K562 (cell line): ENCODE data around the gene PHLDB3. TPM values are rescaled to one million over a fixed set of nuclear protein-coding genes. Genes with fewer than 3 reads are reported as not detected.

Experiments used
- CBFB ChIP-seq: sonication (generic); formaldehyde crosslinking; IDR thresholded peaks from 2 replicates; pipeline ENCODE4 v1.4.0; 2020; ENCODE audit warnings: mild to moderate bottlenecking, missing genetic modification reagents
- CHD4 ChIP-seq: fragments of 200-600 bp; sonication (generic); IDR thresholded peaks from 3 replicates; pipeline ENCODE4 v1.6.1; 2012; ENCODE audit warnings: low read depth, mild to moderate bottlenecking, mixed read lengths, low read length, inconsistent platforms; ENCODE audit not compliant: insufficient read depth, insufficient replicate concordance, poor library complexity, severe bottlenecking
- ETV5 ChIP-seq: sonication (generic); formaldehyde crosslinking; IDR thresholded peaks from 2 replicates; pipeline ENCODE4 v1.4.0; 2020; ENCODE audit warnings: low read depth, mild to moderate bottlenecking, missing genetic modification reagents
- HSF4 ChIP-seq: fragments of 250-450 bp; sonication (Bioruptor Pico); IDR thresholded peaks from 2 replicates; pipeline ENCODE4 v2.1.2; 2022; ENCODE audit warnings: mild to moderate bottlenecking, moderate library complexity, borderline replicate concordance
- KLF16 ChIP-seq: IDR thresholded peaks from 2 replicates; pipeline ENCODE4 v1.6.1; 2016; ENCODE audit warnings: antibody characterized with exemption
- RAD21 ChIP-seq, 2 experiments: fragments of 250-450 bp in 1 of 2; fragments of 450-650 bp in 1 of 2; sonication (Bioruptor Pico) in 1 of 2; formaldehyde crosslinking in 1 of 2; IDR thresholded peaks in 1 of 2; conservative IDR thresholded peaks in 1 of 2; 2 replicates each; pipeline versions ENCODE4 v1.4.0 to v1.8.0; 2020 to 2022; ENCODE audit warnings: mild to moderate bottlenecking in 2 of 2, moderate library complexity in 1 of 2
- SREBF1 ChIP-seq: fragments of 150-350 bp; IDR thresholded peaks from 2 replicates; pipeline ENCODE4 v1.6.1; 2014; ENCODE audit warnings: antibody characterized with exemption, low read depth, low read length, borderline replicate concordance
- STAG1 ChIP-seq: sonication (generic); formaldehyde crosslinking; IDR thresholded peaks from 2 replicates; pipeline ENCODE4 v1.5.0; 2020; ENCODE audit warnings: missing genetic modification reagents, borderline replicate concordance
- ZKSCAN8 ChIP-seq: fragments of 200-800 bp; sonication (Bioruptor generic); IDR thresholded peaks from 2 replicates; pipeline ENCODE4 v1.6.1; 2016; ENCODE audit warnings: missing genetic modification characterization, missing compliant biosample characterization
- polyA plus RNA-seq, 8 experiments: library from polyadenylated mRNA; depleted of rRNA in 4 of 8; stranded (reverse) in 5 of 8; unstranded in 3 of 8; fragments of >200 nt; fragmentation: Nextera tagmentation in 2 of 8; fragmentation: Illumina TruSeq in 1 of 8; extraction: Ambion mirVana in 2 of 8; extraction: Trizol in 1 of 8; gene quantifications; 2 replicates each; pipeline versions ENCODE4 v1.2.1 to v1.2.3, GENCODE V29; 2011 to 2014; ENCODE audit warnings: inconsistent platforms in 1 of 8, missing spikeins in 1 of 8
- total RNA-seq, 7 experiments: library from RNA; depleted of rRNA in 6 of 7; stranded (reverse); fragments of >200 nt in 6 of 7; fragmentation: Illumina TruSeq in 2 of 7; extraction: Trizol in 2 of 7; gene quantifications; 2 replicates each; pipeline versions ENCODE4 v1.2.1 to v1.2.3, GENCODE V29; 2011 to 2021; ENCODE audit warnings: low replicate concordance in 1 of 7
- TF ChIP-seq, protein P1 (sequence below): sonication (generic); formaldehyde crosslinking; IDR thresholded peaks from 2 replicates; pipeline ENCODE4 v1.8.0; 2022; ENCODE audit warnings: missing genetic modification reagents, mild to moderate bottlenecking, moderate library complexity, borderline replicate concordance
- TF ChIP-seq, protein P2 (sequence below), 2 experiments: fragments of 450-650 bp; formaldehyde crosslinking in 1 of 2; IDR thresholded peaks; 2 replicates each; pipeline versions ENCODE4 v1.4.0 to v1.6.1; 2014 to 2020; ENCODE audit warnings: mild to moderate bottlenecking in 2 of 2, borderline replicate concordance in 1 of 2, low read depth in 1 of 2
- TF ChIP-seq, protein P3 (sequence below): fragments of 250-450 bp; sonication (Bioruptor Pico); IDR thresholded peaks from 2 replicates; pipeline ENCODE4 v1.8.0; 2022; ENCODE audit warnings: inconsistent platforms

PHLDB3 gene
- total and polyA plus RNA-seq, 9 of the 15 experiments (the other 6 are each of a cell fraction or from before 2014, with no cell fraction given) = 0.04 to 23.5 (median 3.9) TPM

DNA sequence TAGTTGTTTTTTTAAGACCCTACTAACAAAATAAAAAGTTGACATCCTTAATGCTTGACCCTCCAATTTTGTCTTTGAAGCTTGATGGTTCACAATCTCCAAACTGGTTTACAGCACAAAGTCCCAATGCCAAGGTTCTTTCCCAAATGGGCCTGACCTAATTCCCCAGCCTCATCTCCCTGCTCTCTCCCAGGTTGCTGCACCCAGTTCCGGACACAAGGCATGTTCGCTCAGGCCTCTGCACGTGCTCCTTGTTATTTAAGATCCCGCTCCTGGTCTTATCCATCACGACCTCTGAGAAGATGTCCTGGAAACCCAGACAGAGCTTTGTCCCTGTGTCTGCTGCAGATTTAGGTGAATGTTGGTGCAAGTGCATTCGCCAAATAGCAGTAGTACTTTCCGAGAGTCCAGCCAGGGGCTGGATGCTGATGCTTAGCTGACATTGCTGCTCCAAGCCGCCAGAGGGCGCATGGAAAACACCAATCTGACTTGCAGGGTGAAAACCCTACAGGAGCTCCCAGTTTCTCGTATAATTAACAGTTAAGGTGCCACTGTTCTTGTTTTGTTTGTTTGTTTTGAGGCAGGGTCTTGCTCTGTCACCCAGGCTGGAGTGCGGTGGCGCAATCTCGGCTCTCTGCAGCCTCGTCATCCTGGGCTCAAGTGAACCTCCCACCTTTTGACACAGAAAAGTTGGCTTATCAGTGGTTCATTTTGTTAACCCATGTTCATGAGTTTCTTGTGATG, 57.6 kb downstream of the PHLDB3 start (continued):
- TF ChIP-seq CHD4 (no peak), ETV5 (CRISPR knock-in tag) (no peak), SREBF1 (no peak), HSF4 (CRISPR knock-in tag) (no peak), ZKSCAN8 (CRISPR knock-in tag) (no peak), CBFB (CRISPR knock-in tag) (no peak), RAD21 (CRISPR knock-in tag; conservative IDR thresholded peaks at IDR 0.05 in 1 of 2, IDR thresholded peaks at IDR 0.05 in 1 of 2) (peak; percentile 93 to 97), STAG1 (peak; percentile 91), KLF16 (0 out of 2 replicates have a peak, but pooled peaks have one; percentile 27)
- TF ChIP-seq, protein P1, sequence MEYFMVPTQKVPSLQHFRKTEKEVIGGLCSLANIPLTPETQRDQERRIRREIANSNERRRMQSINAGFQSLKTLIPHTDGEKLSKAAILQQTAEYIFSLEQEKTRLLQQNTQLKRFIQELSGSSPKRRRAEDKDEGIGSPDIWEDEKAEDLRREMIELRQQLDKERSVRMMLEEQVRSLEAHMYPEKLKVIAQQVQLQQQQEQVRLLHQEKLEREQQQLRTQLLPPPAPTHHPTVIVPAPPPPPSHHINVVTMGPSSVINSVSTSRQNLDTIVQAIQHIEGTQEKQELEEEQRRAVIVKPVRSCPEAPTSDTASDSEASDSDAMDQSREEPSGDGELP = no peak
- TF ChIP-seq, protein P2, sequence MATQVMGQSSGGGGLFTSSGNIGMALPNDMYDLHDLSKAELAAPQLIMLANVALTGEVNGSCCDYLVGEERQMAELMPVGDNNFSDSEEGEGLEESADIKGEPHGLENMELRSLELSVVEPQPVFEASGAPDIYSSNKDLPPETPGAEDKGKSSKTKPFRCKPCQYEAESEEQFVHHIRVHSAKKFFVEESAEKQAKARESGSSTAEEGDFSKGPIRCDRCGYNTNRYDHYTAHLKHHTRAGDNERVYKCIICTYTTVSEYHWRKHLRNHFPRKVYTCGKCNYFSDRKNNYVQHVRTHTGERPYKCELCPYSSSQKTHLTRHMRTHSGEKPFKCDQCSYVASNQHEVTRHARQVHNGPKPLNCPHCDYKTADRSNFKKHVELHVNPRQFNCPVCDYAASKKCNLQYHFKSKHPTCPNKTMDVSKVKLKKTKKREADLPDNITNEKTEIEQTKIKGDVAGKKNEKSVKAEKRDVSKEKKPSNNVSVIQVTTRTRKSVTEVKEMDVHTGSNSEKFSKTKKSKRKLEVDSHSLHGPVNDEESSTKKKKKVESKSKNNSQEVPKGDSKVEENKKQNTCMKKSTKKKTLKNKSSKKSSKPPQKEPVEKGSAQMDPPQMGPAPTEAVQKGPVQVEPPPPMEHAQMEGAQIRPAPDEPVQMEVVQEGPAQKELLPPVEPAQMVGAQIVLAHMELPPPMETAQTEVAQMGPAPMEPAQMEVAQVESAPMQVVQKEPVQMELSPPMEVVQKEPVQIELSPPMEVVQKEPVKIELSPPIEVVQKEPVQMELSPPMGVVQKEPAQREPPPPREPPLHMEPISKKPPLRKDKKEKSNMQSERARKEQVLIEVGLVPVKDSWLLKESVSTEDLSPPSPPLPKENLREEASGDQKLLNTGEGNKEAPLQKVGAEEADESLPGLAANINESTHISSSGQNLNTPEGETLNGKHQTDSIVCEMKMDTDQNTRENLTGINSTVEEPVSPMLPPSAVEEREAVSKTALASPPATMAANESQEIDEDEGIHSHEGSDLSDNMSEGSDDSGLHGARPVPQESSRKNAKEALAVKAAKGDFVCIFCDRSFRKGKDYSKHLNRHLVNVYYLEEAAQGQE (IDR thresholded peaks at IDR 0.05; ENCODE audit: borderline replicate concordance) = peak; percentile 95
- TF ChIP-seq, protein P2 (CRISPR knock-in tag; IDR thresholded peaks at IDR 0.05; ENCODE audit: low read depth) = no peak
- TF ChIP-seq, protein P3, sequence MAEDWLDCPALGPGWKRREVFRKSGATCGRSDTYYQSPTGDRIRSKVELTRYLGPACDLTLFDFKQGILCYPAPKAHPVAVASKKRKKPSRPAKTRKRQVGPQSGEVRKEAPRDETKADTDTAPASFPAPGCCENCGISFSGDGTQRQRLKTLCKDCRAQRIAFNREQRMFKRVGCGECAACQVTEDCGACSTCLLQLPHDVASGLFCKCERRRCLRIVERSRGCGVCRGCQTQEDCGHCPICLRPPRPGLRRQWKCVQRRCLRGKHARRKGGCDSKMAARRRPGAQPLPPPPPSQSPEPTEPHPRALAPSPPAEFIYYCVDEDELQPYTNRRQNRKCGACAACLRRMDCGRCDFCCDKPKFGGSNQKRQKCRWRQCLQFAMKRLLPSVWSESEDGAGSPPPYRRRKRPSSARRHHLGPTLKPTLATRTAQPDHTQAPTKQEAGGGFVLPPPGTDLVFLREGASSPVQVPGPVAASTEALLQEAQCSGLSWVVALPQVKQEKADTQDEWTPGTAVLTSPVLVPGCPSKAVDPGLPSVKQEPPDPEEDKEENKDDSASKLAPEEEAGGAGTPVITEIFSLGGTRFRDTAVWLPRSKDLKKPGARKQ (CRISPR knock-in tag) = peak; percentile 83; the same call in 1 of the 2 replicates
